K562 (cell line): ENCODE measurements around the gene ARL13B.

ENCODE experiments used
- ATF2 ChIP-seq: sonication (generic); formaldehyde crosslinking; IDR thresholded peaks from 2 replicates; pipeline ENCODE4 v1.8.1; 2022; ENCODE audit warnings: missing genetic modification reagents
- CTCF ChIP-seq, 3 experiments: IDR thresholded peaks in 2 of 3; conservative IDR thresholded peaks in 1 of 3; 2 replicates each; pipeline ENCODE4 v1.5.1; 2011 to 2012; ENCODE audit warnings: low read length in 3 of 3, mild to moderate bottlenecking in 3 of 3, control low read depth in 2 of 3, improper control_type of control experiment in 1 of 3, inconsistent platforms in 1 of 3, low read depth in 1 of 3, mixed read lengths in 1 of 3, moderate library complexity in 1 of 3; ENCODE audit not compliant: insufficient read depth in 2 of 3
- RAD21 ChIP-seq, 2 experiments: fragments of 250-450 bp in 1 of 2; fragments of 450-650 bp in 1 of 2; sonication (Bioruptor Pico) in 1 of 2; formaldehyde crosslinking in 1 of 2; IDR thresholded peaks in 1 of 2; conservative IDR thresholded peaks in 1 of 2; 2 replicates each; pipeline versions ENCODE4 v1.4.0 to v1.8.0; 2020 to 2022; ENCODE audit warnings: mild to moderate bottlenecking in 2 of 2, moderate library complexity in 1 of 2
- TCF7 ChIP-seq: sonication (generic); IDR thresholded peaks from 2 replicates; pipeline ENCODE4 v1.6.1; 2016; ENCODE audit warnings: antibody characterized with exemption, borderline replicate concordance
- TGIF2 ChIP-seq: sonication (generic); formaldehyde crosslinking; IDR thresholded peaks from 2 replicates; pipeline ENCODE4 v1.8.1; 2022; ENCODE audit warnings: mild to moderate bottlenecking, missing genetic modification reagents, moderate library complexity
- ZNF778 ChIP-seq: fragments of 450-650 bp; formaldehyde crosslinking; IDR thresholded peaks from 2 replicates; pipeline ENCODE4 v1.4.0; 2020; ENCODE audit warnings: mild to moderate bottlenecking, moderate library complexity

GRCh38 chr3:93989241-93989640 is 9.3 kb downstream of the ARL13B start:
- TF ChIP-seq TCF7 (no peak), CTCF (IDR thresholded peaks at IDR 0.05 in 2 of 3, conservative IDR thresholded peaks at IDR 0.05 in 1 of 3; ENCODE audit: insufficient read depth in 2 of 3, low read depth in 1 of 3, low read length in 3 of 3) (no peak), RAD21 (CRISPR knock-in tag; conservative IDR thresholded peaks at IDR 0.05 in 1 of 2, IDR thresholded peaks at IDR 0.05 in 1 of 2) (no peak), ZNF778 (CRISPR knock-in tag) (no peak), TGIF2 (CRISPR knock-in tag) (no peak), ATF2 (CRISPR knock-in tag) (no peak)
